HepG2 (cell line): ENCODE results near the gene RYR2. TPM values are rescaled to one million over a fixed set of nuclear protein-coding genes. Genes with fewer than 3 reads are reported as not detected.

Experiments
- ATAC-seq: fragments of 200-7000 bp; cut with Tn5 transposase; 3 replicates; pipeline ENCODE4 v1.9.1; 2020; ENCODE audit warnings: mild to moderate bottlenecking, moderate library complexity
- BruUV-seq: library from RNA; stranded (reverse); fragments of 400-500 nt; replicated peaks from 2 replicates; lab custom pipeline; 2021; lab: Mats Ljungman, UMichigan
- CTCF ChIA-PET: fragments of 300-600 bp; formaldehyde crosslinking; extraction: SDS; loops from one replicate; lab custom pipeline; 2021; ENCODE audit warnings: low total read pairs, inconsistent platforms, low intra/inter-chr PET ratio; lab: Yijun Ruan, JAX
- POLR2A ChIA-PET: fragments of 350-600 bp; sonication (Branson Sonifier 250); formaldehyde crosslinking; loops from one replicate; lab custom pipeline; 2020; ENCODE audit warnings: antibody characterized with exemption, inconsistent platforms; lab: Yijun Ruan, JAX
- DNase-seq: peaks from one replicate; pipeline ENCODE4 v3.0.0-alpha.2; 2015; ENCODE audit warnings: low spot score
- FAIRE-seq: peaks from 3 replicates; lab custom pipeline; 2011; peaks lifted over from hg19 to GRCh38; lab: Jason Lieb, UNC
- H2AFZ ChIP-seq: one replicate; pipeline ENCODE4 v1.6.1; 2011; ENCODE audit warnings: low read length, inconsistent platforms
- H3K27ac ChIP-seq: fragments of 300-600 bp; 3 replicates; pipeline ENCODE4 v1.8.0; 2011; ENCODE audit warnings: mixed run types, mild to moderate bottlenecking, mixed read lengths, low read length, inconsistent platforms; ENCODE audit not compliant: insufficient read depth; ENCODE audit errors: extremely low read length
- H3K27me3 ChIP-seq, 2 experiments: fragments of 200-600 bp in 1 of 2; 2 replicates in 1 of 2; 3 replicates in 1 of 2; pipeline versions ENCODE4 v1.6.0 to v1.8.0; 2011; ENCODE audit warnings: low read length in 2 of 2, mild to moderate bottlenecking in 2 of 2, moderate library complexity in 2 of 2, inconsistent platforms in 1 of 2; ENCODE audit not compliant: insufficient read depth in 2 of 2, control insufficient read depth in 1 of 2
- H3K36me3 ChIP-seq, 2 experiments: fragments of 200-600 bp in 1 of 2; replicated peaks in 1 of 2; 2 replicates in 1 of 2; 3 replicates in 1 of 2; pipeline versions ENCODE4 v1.5.1 to v1.8.0; 2011; ENCODE audit warnings: low read length in 2 of 2, inconsistent platforms in 1 of 2; ENCODE audit not compliant: insufficient read depth in 2 of 2, control insufficient read depth in 1 of 2
- H3K4me1 ChIP-seq: 2 replicates; pipeline ENCODE4 v1.5.1; 2012; ENCODE audit warnings: low read length, inconsistent platforms; ENCODE audit not compliant: insufficient read depth
- H3K4me2 ChIP-seq: 2 replicates; pipeline ENCODE4 v1.6.0; 2011; ENCODE audit warnings: low read depth, low read length, inconsistent platforms
- H3K4me3 ChIP-seq, 3 experiments: fragments of 200-600 bp in 1 of 3; sonication (generic), shearing (Covaris generic) in 1 of 3; replicated peaks in 1 of 3; 2 replicates each; pipeline ENCODE4 v1.5.1; 2011 to 2016; ENCODE audit warnings: low read length in 3 of 3, inconsistent platforms in 2 of 3, low read depth in 2 of 3, mild to moderate bottlenecking in 2 of 3, control low read depth in 1 of 3, mixed read lengths in 1 of 3; ENCODE audit not compliant: insufficient read depth in 1 of 3
- H3K79me2 ChIP-seq: one replicate; pipeline ENCODE4 v1.6.1; 2011; ENCODE audit warnings: low read length, inconsistent platforms; ENCODE audit not compliant: insufficient read depth
- H3K9ac ChIP-seq: 2 replicates; pipeline ENCODE4 v1.6.0; 2011; ENCODE audit warnings: mild to moderate bottlenecking, low read depth, low read length, inconsistent platforms; ENCODE audit not compliant: insufficient read depth
- H3K9me3 ChIP-seq: 2 replicates; pipeline ENCODE4 v1.5.1; 2012; ENCODE audit warnings: mild to moderate bottlenecking, low read length
- H4K20me1 ChIP-seq: 2 replicates; pipeline ENCODE4 v1.6.0; 2011; ENCODE audit warnings: inconsistent platforms, mild to moderate bottlenecking, low read length, moderate library complexity; ENCODE audit not compliant: insufficient read depth
- CCAR2 ChIP-seq: fragments of 200-400 bp; formaldehyde crosslinking; optimal IDR thresholded peaks from 2 replicates; pipeline ENCODE3; 2018; ENCODE audit warnings: low read depth, mild to moderate bottlenecking, low read length, moderate library complexity
- CREB1 ChIP-seq, 2 experiments: fragments of 450-650 bp in 1 of 2; IDR thresholded peaks; 2 replicates each; pipeline ENCODE4 v1.6.1; 2016 to 2017; ENCODE audit warnings: control low read depth in 1 of 2, mild to moderate bottlenecking in 1 of 2, missing compliant biosample characterization in 1 of 2, missing genetic modification characterization in 1 of 2
- ETV6 ChIP-seq: sonication (generic); formaldehyde crosslinking; conservative IDR thresholded peaks from 2 replicates; pipeline ENCODE4 v1.4.0; 2020; ENCODE audit warnings: missing genetic modification reagents
- KAT7 ChIP-seq: IDR thresholded peaks from 2 replicates; pipeline ENCODE4 v1.6.1; 2018; ENCODE audit warnings: borderline replicate concordance, missing compliant biosample characterization
- PLRG1 ChIP-seq: fragments of 450-650 bp; conservative IDR thresholded peaks from 2 replicates; pipeline ENCODE4 v1.6.1; 2016
- SNRNP70 ChIP-seq: fragments of 200-400 bp; formaldehyde crosslinking; IDR thresholded peaks from 2 replicates; pipeline ENCODE4 v1.6.1; 2017; ENCODE audit warnings: mild to moderate bottlenecking, low read depth, low read length, moderate library complexity
- TCF7L2 ChIP-seq: IDR thresholded peaks from 2 replicates; pipeline ENCODE4 v1.6.1; 2011; ENCODE audit warnings: mild to moderate bottlenecking, low read depth, low read length, moderate library complexity
- ZFP62 ChIP-seq: sonication (generic); formaldehyde crosslinking; IDR thresholded peaks from 2 replicates; pipeline ENCODE4 v1.4.0; 2020; ENCODE audit warnings: missing genetic modification reagents
- ZNF263 ChIP-seq: sonication (generic); formaldehyde crosslinking; IDR thresholded peaks from 2 replicates; pipeline ENCODE4 v1.4.0; 2020; ENCODE audit warnings: missing genetic modification reagents
- ZNF367 ChIP-seq: sonication (generic); formaldehyde crosslinking; IDR thresholded peaks from 2 replicates; pipeline ENCODE4 v1.4.0; 2020; ENCODE audit warnings: missing genetic modification reagents, borderline replicate concordance
- ZNF772 ChIP-seq: sonication (generic); formaldehyde crosslinking; IDR thresholded peaks from 2 replicates; pipeline ENCODE4 v1.5.0; 2020; ENCODE audit warnings: mild to moderate bottlenecking, missing genetic modification reagents
- ZNF773 ChIP-seq: sonication (generic); formaldehyde crosslinking; IDR thresholded peaks from 2 replicates; pipeline ENCODE4 v1.4.0; 2020; ENCODE audit warnings: missing genetic modification reagents, borderline replicate concordance
- ZNF792 ChIP-seq: IDR thresholded peaks from 2 replicates; pipeline ENCODE4 v1.6.1; 2016
- WGBS: methylation state at CpG from one replicate; pipeline ENCODE4 v1.1.6; 2017; ENCODE audit warnings: low lambda C conversion rate; 5-methylcytosine and 5-hydroxymethylcytosine counted together
- in situ Hi-C: cut with HindIII; loops from 2 replicates; pipeline ENCODE4 v1.10.0; 2017; ENCODE audit warnings: low pct_unique_long_range_greater_than_20kb; ENCODE audit not compliant: extremely low pct_ligation_motif_present
- intact Hi-C: fragments of 100-400 bp; cut with micrococcal nuclease; formaldehyde crosslinking; loops from one replicate; pipeline ENCODE4 v1.10.0; 2022; ENCODE audit not compliant: unreplicated experiment
- polyA plus RNA-seq, 8 experiments: library from polyadenylated mRNA; depleted of rRNA in 3 of 8; stranded (reverse) in 7 of 8; unstranded in 1 of 8; fragments of >200 nt; fragmentation: Illumina TruSeq in 4 of 8; extraction: Trizol in 4 of 8; gene quantifications; 2 replicates each; pipeline versions ENCODE4 v1.2.1 to v1.2.3, GENCODE V29; 2011 to 2016; ENCODE audit warnings: low read depth in 4 of 8, missing spikeins in 1 of 8, mixed read lengths in 1 of 8; ENCODE audit not compliant: insufficient read depth in 1 of 8
- total RNA-seq, 5 experiments: library from RNA; depleted of rRNA; stranded (reverse); fragments of >200 nt; fragmentation: Illumina TruSeq; extraction: Trizol; gene quantifications; 2 replicates each; pipeline ENCODE4 v1.2.3, GENCODE V29; 2016; ENCODE audit warnings: low read depth in 1 of 5
- TF ChIP-seq, protein P1 (sequence below): sonication (generic); formaldehyde crosslinking; IDR thresholded peaks from 2 replicates; pipeline ENCODE4 v1.4.0; 2020; ENCODE audit warnings: mild to moderate bottlenecking, missing genetic modification reagents
- TF ChIP-seq, protein P2 (sequence below): sonication (generic); formaldehyde crosslinking; IDR thresholded peaks from 2 replicates; pipeline ENCODE4 v1.4.0; 2020; ENCODE audit warnings: missing genetic modification reagents
- TF ChIP-seq, protein P3 (sequence below): sonication (generic); formaldehyde crosslinking; IDR thresholded peaks from 2 replicates; pipeline ENCODE4 v1.5.1; 2020; ENCODE audit warnings: missing genetic modification reagents, mild to moderate bottlenecking, borderline replicate concordance

The RYR2 gene
- total and polyA plus RNA-seq, 2 of the 13 experiments (the other 11 are each of a cell fraction or from before 2014, with no cell fraction given): not detected

DNA sequence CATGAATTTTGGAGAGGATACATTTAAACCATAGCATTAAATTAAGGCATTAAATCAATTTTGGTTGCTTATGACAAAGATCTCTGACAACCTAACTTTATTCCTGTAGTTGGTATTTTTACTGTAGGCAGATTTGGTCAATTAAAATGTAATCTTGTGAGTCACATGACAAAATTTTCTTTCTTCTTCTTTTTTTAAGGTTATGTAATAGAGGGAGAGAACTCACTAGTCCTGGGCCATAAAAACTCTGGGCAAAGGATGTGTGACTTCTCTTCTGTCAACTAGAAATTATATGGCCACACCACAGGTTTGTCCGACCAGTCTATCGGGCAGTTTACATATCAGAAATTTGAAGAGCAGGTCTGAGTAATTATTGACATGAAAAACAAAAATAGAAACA is 181.4 kb downstream of the RYR2 start:
- no TSS peak for BruUV-seq
- H3K9ac ChIP-seq: no peak overlapping the region
- H3K4me3 ChIP-seq: no peak overlapping the region
- TF ChIP-seq PLRG1: no peak
- TF ChIP-seq KAT7 (CRISPR knock-in tag): no peak
- TF ChIP-seq, protein P1, sequence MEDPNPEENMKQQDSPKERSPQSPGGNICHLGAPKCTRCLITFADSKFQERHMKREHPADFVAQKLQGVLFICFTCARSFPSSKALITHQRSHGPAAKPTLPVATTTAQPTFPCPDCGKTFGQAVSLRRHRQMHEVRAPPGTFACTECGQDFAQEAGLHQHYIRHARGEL (CRISPR knock-in tag): no peak
- no peak for TF ChIP-seq ZNF263
- TF ChIP-seq SNRNP70: no peak
- 0 out of 2 replicates have a peak, but pooled peaks have one; percentile 1 for TF ChIP-seq CREB1 (IDR thresholded peaks at IDR 0.05)
- TF ChIP-seq CREB1 (CRISPR knock-in tag; IDR thresholded peaks at IDR 0.05): no peak
- ChIA-PET POLR2A (no interaction called here), CTCF (no interaction called here)
- FAIRE-seq (no peak), ATAC-seq (no peak), DNase-seq (no peak)
- no peaks in the 10 kb centered on the region for H3K27me3 ChIP-seq
- H3K79me2 ChIP-seq: no peaks in the 10 kb centered on the region
- in situ Hi-C loops (no loop called here), intact Hi-C loops (no loop called here)
- H3K9me3 ChIP-seq: no peaks in the 10 kb centered on the region; the same call in 1 of the 2 replicates
- H3K4me2 ChIP-seq: no peak overlapping the region
- H4K20me1 ChIP-seq: no peaks in the 10 kb centered on the region
- H3K36me3 ChIP-seq: no peaks in the 10 kb centered on the region
- H3K27ac ChIP-seq: no peak overlapping the region
- H2AFZ ChIP-seq: no peak overlapping the region
- WGBS: 53% methylated on average over 2 of the region's 2 CpGs
- no peaks in the 10 kb centered on the region for H3K4me1 ChIP-seq

DNA sequence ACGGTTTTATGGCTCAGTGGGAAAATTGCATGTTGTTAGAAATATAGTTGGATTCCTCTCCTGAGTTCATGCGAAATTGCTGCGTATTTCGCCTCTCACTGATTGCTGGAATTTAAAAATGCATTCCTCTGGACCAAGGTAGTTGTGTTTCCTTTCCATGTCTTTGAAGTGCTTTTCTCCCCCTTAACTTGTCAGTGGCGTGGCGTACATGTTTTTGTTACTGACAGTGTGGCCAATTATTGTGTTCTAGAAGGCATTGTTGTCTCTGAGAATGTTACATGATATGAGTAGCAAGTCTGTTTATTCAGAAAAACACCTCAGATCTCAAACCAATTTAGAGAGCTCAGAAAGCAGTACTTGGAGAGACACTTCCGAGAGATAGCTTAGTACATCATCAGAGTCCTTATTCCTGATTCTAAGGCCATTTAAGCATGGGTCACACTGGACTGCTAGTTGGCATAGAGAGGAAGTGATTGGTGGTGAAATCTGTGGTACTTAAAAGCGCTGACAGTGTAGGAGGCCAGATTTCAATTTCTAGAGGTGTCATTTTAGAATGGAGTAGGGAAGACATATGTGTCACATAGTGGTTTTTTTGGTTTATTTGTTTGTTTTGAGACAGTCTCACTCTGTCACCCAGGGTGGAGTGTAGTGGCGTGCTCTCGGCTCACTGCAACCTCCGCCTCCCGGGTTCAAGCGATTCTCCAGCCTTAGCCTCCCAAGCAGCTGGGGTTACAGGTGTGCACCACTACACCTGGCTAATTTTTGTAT is 184.4 kb downstream of the RYR2 start:
- Histone ChIP-seq H3K4me2 (no peak overlapping the region), H3K36me3 (no peaks in the 10 kb centered on the region), H3K79me2 (no peaks in the 10 kb centered on the region), H3K4me3 (no peak overlapping the region), H2AFZ (no peak overlapping the region), H4K20me1 (no peaks in the 10 kb centered on the region), H3K27me3 (no peaks in the 10 kb centered on the region), H3K9ac (no peak overlapping the region), H3K27ac (no peak overlapping the region), H3K4me1 (no peaks in the 10 kb centered on the region), H3K9me3 (no peaks in the 10 kb centered on the region; the same call in 1 of the 2 replicates)
- FAIRE-seq (no peak), DNase-seq (no peak), ATAC-seq (no peak)
- intact Hi-C loops (no loop called here), in situ Hi-C loops (no loop called here)
- POLR2A ChIA-PET: no interaction called here
- CTCF ChIA-PET: no interaction called here
- WGBS: 23% methylated on average over 13 of the region's 13 CpGs
- BruUV-seq: no TSS peak
- TF ChIP-seq ZNF367 (CRISPR knock-in tag) (no peak), ZFP62 (CRISPR knock-in tag) (no peak), ETV6 (no peak), ZNF772 (CRISPR knock-in tag) (no peak), ZNF792 (CRISPR knock-in tag) (no peak), TCF7L2 (no peak), CCAR2 (no peak), ZNF773 (CRISPR knock-in tag) (no peak)
- TF ChIP-seq, protein P2, sequence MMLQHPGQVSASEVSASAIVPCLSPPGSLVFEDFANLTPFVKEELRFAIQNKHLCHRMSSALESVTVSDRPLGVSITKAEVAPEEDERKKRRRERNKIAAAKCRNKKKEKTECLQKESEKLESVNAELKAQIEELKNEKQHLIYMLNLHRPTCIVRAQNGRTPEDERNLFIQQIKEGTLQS (CRISPR knock-in tag): no peak
- TF ChIP-seq, protein P3, sequence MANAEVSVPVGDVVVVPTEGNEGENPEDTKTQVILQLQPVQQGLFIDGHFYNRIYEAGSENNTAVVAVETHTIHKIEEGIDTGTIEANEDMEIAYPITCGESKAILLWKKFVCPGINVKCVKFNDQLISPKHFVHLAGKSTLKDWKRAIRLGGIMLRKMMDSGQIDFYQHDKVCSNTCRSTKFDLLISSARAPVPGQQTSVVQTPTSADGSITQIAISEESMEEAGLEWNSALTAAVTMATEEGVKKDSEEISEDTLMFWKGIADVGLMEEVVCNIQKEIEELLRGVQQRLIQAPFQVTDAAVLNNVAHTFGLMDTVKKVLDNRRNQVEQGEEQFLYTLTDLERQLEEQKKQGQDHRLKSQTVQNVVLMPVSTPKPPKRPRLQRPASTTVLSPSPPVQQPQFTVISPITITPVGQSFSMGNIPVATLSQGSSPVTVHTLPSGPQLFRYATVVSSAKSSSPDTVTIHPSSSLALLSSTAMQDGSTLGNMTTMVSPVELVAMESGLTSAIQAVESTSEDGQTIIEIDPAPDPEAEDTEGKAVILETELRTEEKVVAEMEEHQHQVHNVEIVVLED: no peak
